Ovary (tissue), 3 donors: ENCODE results near the gene FOS.

Experiments
- CTCF ChIP-seq, 3 donors: fragments of 450-650 bp in 2 of 3; fragments of 200-600 bp in 1 of 3; IDR thresholded peaks; one replicate each; pipeline versions ENCODE4 v1.5.1 to v1.8.0; 2016 to 2022; ENCODE audit warnings: antibody characterized with exemption in 3 of 3, mild to moderate bottlenecking in 1 of 3
- EP300 ChIP-seq: sonication (generic); formaldehyde crosslinking; IDR thresholded peaks from one replicate; pipeline ENCODE4 v1.6.1; 2017; ENCODE audit warnings: antibody characterized with exemption
- POLR2A ChIP-seq: fragments of 450-650 bp; IDR thresholded peaks from one replicate; pipeline ENCODE4 v1.6.1; 2017; ENCODE audit warnings: antibody characterized with exemption, mild to moderate bottlenecking, moderate library complexity
- donor health status: DM: no; HTN: no; CAD: no.

GRCh38 chr14:75244121-75244520 is 34.5 kb upstream of the FOS start:
- TF ChIP-seq EP300 (no peak), CTCF (IDR thresholded peaks at IDR 0.05) (no peak), POLR2A (no peak)
